Ishikawa (cell line): ENCODE results near the gene BICRA.

ENCODE experiments used
- CEBPB ChIP-seq: IDR thresholded peaks from 2 replicates; pipeline ENCODE4 v1.6.1; 2012
- CREB1 ChIP-seq: IDR thresholded peaks from 2 replicates; pipeline ENCODE4 v1.6.1; 2012; ENCODE audit warnings: low read depth
- EGR1 ChIP-seq: IDR thresholded peaks from 2 replicates; pipeline ENCODE4 v1.6.1; 2012
- EP300 ChIP-seq: IDR thresholded peaks from 2 replicates; pipeline ENCODE4 v1.6.1; 2012; ENCODE audit warnings: borderline replicate concordance
- FOXM1 ChIP-seq: IDR thresholded peaks from 2 replicates; pipeline ENCODE4 v1.6.1; 2012; ENCODE audit warnings: low read depth, borderline replicate concordance
- NFIC ChIP-seq: IDR thresholded peaks from 2 replicates; pipeline ENCODE4 v1.6.1; 2012
- RAD21 ChIP-seq: IDR thresholded peaks from 2 replicates; pipeline ENCODE4 v1.6.1; 2012; ENCODE audit warnings: low read depth
- TAF1 ChIP-seq: IDR thresholded peaks from 2 replicates; pipeline ENCODE4 v1.6.1; 2012; ENCODE audit warnings: low read depth, mild to moderate bottlenecking
- TCF12 ChIP-seq: IDR thresholded peaks from 2 replicates; pipeline ENCODE4 v1.6.1; 2012; ENCODE audit warnings: low read depth
- TEAD4 ChIP-seq: IDR thresholded peaks from 2 replicates; pipeline ENCODE4 v1.6.1; 2012
- YY1 ChIP-seq: IDR thresholded peaks from 2 replicates; pipeline ENCODE4 v1.6.1; 2012; ENCODE audit warnings: low read depth
- ZBTB7A ChIP-seq: IDR thresholded peaks from 2 replicates; pipeline ENCODE4 v1.6.1; 2012; ENCODE audit warnings: low read depth
- TF ChIP-seq, protein P1 (sequence below): IDR thresholded peaks from 2 replicates; pipeline ENCODE4 v1.6.1; 2012
- TF ChIP-seq, protein P2 (sequence below): IDR thresholded peaks from 2 replicates; pipeline ENCODE4 v1.6.1; 2012; ENCODE audit warnings: low read depth, mild to moderate bottlenecking
- TF ChIP-seq, protein P3 (sequence below): IDR thresholded peaks from 2 replicates; pipeline ENCODE4 v1.6.1; 2012

Gene BICRA

DNA sequence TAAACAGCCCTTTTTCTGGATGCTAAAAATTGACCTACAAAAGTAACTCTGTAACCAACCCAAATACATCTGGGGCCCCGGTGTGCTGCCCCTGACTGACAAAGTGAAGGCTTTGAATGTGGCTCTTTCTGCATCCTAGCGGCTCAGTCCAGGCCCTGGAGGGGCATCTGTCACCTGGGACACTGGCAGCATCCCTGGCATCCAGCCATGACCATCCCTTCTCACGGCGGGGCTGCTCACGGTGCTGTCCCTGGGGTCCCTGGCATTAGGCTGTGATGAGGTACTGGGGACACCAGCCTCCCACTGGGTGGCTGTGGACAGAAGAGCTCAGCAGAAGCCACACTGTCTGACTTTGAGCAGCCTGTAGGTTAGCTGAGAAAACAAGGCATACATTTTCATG lies 34.3 kb downstream of the BICRA start:
- TF ChIP-seq NFIC: no peak
- no peak for TF ChIP-seq CEBPB
- TF ChIP-seq, protein P1, sequence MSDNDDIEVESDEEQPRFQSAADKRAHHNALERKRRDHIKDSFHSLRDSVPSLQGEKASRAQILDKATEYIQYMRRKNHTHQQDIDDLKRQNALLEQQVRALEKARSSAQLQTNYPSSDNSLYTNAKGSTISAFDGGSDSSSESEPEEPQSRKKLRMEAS: no peak
- no peak for TF ChIP-seq EP300
- TF ChIP-seq EGR1: no peak
- no peak for TF ChIP-seq RAD21
- TF ChIP-seq CREB1: no peak
- no peak for TF ChIP-seq FOXM1
- TF ChIP-seq YY1: no peak
- no peak for TF ChIP-seq ZBTB7A
- TF ChIP-seq TAF1: no peak
- TF ChIP-seq TEAD4: no peak
- no peak for TF ChIP-seq TCF12
- TF ChIP-seq, protein P2, sequence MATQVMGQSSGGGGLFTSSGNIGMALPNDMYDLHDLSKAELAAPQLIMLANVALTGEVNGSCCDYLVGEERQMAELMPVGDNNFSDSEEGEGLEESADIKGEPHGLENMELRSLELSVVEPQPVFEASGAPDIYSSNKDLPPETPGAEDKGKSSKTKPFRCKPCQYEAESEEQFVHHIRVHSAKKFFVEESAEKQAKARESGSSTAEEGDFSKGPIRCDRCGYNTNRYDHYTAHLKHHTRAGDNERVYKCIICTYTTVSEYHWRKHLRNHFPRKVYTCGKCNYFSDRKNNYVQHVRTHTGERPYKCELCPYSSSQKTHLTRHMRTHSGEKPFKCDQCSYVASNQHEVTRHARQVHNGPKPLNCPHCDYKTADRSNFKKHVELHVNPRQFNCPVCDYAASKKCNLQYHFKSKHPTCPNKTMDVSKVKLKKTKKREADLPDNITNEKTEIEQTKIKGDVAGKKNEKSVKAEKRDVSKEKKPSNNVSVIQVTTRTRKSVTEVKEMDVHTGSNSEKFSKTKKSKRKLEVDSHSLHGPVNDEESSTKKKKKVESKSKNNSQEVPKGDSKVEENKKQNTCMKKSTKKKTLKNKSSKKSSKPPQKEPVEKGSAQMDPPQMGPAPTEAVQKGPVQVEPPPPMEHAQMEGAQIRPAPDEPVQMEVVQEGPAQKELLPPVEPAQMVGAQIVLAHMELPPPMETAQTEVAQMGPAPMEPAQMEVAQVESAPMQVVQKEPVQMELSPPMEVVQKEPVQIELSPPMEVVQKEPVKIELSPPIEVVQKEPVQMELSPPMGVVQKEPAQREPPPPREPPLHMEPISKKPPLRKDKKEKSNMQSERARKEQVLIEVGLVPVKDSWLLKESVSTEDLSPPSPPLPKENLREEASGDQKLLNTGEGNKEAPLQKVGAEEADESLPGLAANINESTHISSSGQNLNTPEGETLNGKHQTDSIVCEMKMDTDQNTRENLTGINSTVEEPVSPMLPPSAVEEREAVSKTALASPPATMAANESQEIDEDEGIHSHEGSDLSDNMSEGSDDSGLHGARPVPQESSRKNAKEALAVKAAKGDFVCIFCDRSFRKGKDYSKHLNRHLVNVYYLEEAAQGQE: no peak
- TF ChIP-seq, protein P3, sequence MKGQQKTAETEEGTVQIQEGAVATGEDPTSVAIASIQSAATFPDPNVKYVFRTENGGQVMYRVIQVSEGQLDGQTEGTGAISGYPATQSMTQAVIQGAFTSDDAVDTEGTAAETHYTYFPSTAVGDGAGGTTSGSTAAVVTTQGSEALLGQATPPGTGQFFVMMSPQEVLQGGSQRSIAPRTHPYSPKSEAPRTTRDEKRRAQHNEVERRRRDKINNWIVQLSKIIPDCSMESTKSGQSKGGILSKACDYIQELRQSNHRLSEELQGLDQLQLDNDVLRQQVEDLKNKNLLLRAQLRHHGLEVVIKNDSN: no peak

DNA sequence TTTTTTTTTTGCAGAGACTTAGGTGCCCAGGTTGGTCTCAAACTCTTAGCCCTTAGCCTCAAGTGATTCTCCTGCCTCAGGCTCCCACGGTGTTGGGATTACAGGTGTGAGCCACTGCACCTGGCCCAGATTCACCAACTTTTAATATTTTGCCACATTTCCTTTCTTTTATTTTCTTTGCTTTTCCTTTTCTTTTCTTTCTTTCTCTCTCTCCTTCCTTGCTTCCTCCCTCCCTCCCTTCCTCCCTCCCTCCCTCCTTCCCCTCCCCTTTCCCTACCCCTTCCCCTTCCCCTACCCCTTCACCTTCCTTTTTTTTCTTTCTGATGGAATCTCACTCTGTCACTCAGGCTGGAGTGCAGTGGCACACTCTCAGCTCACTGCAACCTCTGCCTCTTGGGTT lies 35.3 kb downstream of the BICRA start:
- TF ChIP-seq NFIC (no peak), TEAD4 (no peak), YY1 (no peak), CREB1 (no peak), RAD21 (no peak), EGR1 (no peak), FOXM1 (no peak), TCF12 (no peak), ZBTB7A (no peak), EP300 (no peak), CEBPB (no peak), TAF1 (no peak)
- TF ChIP-seq, protein P3: no peak
- TF ChIP-seq, protein P2: no peak
- TF ChIP-seq, protein P1: no peak

DNA sequence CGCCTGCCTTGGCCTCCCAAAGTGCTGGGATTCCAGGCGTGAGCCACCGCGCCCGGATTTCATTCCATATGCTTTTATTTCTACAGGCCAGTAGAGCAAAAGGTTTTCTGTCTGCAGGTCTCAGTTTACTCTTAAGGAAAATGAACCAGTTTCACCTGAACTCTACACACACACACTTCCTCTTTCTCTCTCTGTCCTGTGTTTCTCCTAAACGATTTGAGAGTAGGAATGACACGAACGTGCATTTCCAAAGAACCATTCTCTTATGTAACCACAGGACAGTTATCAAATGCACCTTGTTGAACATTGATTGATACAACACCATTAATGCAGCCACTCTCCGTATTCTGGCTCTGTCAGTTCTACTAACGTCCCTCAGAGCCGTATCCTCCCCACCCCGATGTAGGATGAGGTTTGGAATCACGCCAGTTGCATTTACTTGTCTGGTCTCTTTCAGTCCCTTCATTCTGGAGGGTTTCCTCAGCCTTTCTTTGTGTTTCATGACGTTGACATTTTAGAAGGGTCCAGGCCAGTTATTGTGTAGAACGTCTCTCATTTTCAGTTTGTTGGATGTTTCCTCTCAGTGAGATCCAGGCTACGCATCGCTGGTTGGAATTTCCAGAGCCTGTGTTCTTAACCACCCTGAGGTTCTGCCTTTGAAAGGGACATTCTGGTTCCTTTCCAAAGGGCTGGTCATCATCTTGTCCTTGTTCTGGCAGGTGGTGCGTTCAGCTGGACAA lies 36.0 kb downstream of the BICRA start:
- peak; percentile 43 for TF ChIP-seq TEAD4
- no peak for TF ChIP-seq RAD21
- TF ChIP-seq EP300: no peak

DNA sequence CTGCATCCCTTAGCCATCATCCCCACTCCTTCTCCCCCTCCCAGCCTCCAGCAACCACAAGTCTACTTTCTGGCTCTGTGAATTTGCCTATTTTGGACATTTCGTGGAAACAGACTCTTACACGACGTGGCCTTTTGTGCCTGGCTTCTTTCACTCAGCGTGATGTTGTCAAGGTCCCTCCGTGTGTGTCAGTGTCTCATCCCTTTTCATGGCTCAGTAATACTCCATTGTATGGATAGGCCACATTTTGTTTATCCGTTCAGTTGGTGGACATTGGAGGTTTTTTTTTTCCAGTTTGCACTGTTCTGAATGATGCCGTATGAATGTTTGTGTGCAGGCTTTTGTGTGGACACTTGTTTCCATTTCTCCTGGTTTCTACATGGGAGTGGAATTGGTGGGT lies 38.0 kb downstream of the BICRA start:
- TF ChIP-seq, protein P3: no peak
- TF ChIP-seq CREB1 (no peak), NFIC (no peak), RAD21 (no peak), EP300 (no peak), CEBPB (no peak), ZBTB7A (no peak)
- TF ChIP-seq, protein P1: no peak

DNA sequence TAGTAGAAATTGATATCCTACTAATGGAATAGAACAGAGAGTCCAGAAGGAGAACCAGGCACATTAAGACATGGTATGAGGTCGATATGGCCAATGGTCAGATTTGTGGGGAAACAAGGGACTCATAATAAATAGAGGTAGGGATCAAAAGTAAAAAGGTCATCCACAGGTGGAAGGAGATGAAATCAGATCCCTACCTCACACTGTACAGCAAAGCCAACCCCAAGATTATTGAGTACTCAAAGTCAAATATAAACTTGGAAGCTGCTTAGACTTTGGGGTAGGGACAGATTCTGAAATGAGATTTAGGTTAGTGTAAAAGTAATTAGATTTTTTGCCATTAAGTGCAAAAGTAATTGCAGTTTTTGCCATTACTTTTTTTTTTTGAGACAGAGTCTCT lies 40.7 kb downstream of the BICRA start:
- no peak for TF ChIP-seq TEAD4
- no peak for TF ChIP-seq CREB1
- TF ChIP-seq, protein P1: no peak
- TF ChIP-seq FOXM1: no peak
- TF ChIP-seq, protein P3: no peak
- TF ChIP-seq YY1: no peak
- TF ChIP-seq CEBPB: no peak
- no peak for TF ChIP-seq ZBTB7A
- no peak for TF ChIP-seq TCF12
- no peak for TF ChIP-seq EP300
- TF ChIP-seq, protein P2: no peak
- no peak for TF ChIP-seq RAD21
- TF ChIP-seq NFIC: no peak
- TF ChIP-seq TAF1: no peak
